ENCODE data around the gene PRELP. TPM values are rescaled to one million over a fixed set of nuclear protein-coding genes. Genes with fewer than 3 reads are reported as not detected.

Gene PRELP
- polyA plus RNA-seq, 3 donors, result 5.7 to 86.3 (median 69.6) TPM

DNA sequence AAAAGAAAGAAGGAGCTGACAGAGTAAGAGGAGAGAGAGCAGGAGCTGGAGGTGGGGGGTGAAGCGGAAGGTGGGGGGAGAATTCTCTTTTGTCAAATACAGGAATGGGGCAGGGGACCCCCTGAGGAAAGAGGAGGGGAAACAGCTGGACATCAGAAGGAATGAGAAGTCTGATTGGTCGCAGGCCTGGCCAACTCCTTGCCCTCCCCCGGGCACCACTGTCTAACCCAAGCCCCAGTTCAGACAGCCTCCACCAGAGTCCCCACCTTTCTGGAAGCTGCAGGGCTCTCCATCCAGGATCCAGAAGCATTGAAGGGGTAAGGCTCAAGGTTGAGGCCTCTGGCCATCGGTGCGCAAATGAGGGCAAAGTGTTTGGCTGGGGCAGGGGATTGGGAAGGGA lies 18.3 kb downstream of the PRELP start, which contains the start of gene OPTC:
Gene OPTC (plus strand): TSS at position 253 of the 400 bp plus-strand sequence. CDS start 1,853 bp downstream, outside the sequence.
- H3K27ac ChIP-seq (ENCODE audit: low read depth, low read length), result no peak within 1 kb of the TSS
- 84 to 92% (median 88%) methylated on average over 5 of the region's 5 CpGs for WGBS, 3 donors

DNA sequence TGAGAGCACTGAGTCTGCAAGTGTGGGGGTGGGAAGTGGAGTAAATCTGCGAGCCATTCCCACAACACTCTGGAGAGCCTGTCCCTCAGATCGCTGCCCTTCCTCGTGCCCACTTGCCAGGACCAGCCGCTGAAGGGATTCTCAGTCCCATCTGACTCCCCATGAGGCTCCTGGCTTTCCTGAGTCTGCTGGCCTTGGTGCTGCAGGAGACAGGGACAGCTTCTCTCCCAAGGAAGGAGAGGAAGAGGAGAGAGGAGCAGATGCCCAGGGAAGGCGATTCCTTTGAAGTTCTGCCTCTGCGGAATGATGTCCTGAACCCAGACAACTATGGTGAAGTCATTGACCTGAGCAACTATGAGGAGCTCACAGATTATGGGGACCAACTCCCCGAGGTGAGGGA lies 20.2 kb downstream of the PRELP start:
- 77 to 86% (median 84%) methylated on average over 7 of the region's 7 CpGs for WGBS, 3 donors
- no peak overlapping the region for H3K27ac ChIP-seq (ENCODE audit: low read depth, low read length)

DNA sequence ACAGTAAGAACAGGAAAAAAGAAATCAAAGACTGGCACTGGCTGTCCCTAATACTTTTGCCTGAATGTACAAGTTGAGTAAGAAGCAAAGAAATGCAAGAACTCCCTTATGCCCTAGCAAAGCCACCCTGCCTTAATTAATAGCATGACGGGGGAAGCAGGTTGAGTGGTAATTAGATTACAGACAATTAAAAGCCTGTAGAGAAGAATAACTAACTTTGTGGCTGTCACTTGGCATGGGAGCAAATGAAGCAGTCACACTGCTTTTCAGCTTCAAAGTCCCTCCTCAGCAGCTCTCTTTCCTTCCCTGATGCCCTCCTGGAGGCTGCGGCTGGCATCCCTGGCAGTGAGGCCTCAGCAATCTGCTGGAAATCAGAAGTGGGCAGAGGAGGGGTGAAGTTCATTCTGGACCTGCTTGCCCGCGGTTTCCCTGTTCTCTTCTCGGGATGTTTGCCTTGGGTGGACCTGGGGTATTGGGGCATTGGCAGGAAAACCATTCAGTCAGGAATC lies 21.7 kb downstream of the PRELP start:
- WGBS, 3 donors, result 76 to 94% (median 92%) methylated on average over 5 of the region's 5 CpGs

DNA sequence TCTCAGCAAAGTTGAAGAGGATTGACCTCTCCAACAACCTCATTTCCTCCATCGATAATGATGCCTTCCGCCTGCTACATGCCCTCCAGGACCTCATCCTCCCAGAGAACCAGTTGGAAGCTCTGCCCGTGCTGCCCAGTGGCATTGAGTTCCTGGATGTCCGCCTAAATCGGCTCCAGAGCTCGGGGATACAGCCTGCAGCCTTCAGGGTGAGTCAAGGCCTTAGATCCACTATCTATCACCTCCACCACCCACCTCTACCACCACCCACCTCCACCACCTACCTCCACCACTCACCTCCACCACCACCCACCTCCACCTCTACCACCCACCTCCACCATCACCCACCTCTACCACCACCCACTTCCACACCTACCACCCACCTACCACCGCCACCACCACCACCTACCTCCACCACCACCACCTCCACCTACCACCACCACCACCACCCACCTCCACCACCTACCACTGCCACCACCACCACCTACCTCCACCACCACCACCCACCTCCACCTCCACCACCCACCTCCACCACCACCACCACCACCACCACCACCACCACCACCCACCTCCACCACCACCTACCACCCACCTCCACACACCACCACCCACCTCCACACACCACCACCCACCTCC lies 24.2 kb downstream of the PRELP start:
- no peak overlapping the region for H3K27ac ChIP-seq (ENCODE audit: low read depth, low read length)
- 84 to 95% (median 88%) methylated on average over 7 of the region's 7 CpGs for WGBS, 3 donors

More for the DNA sequence above, 21.7 kb downstream of the PRELP start:
- no peak overlapping the region for H3K27ac ChIP-seq (ENCODE audit: low read depth, low read length)

DNA sequence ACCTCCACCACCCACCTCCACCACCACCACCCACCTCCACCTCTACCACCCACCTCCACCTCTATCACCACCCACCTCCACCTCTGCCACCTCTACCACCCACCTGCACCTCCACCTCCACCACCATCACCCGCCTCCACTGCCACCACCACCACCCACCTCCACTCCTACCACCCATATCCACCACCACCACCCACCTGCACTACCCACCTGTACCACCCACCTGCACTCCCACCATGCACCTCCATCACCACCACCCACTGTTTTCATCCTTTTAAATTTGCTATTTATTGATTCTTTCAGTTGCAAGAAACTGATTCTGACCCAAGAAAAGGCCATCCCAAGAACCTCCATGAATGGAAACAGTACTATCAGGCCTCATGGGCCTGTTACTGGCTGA lies 24.7 kb downstream of the PRELP start:
- H3K27ac ChIP-seq (ENCODE audit: low read depth, low read length), result no peak overlapping the region
- WGBS, 3 donors, result 100% methylated on average over 1 of the region's 1 CpG; no CpG with 5 or more reads in 1 of the 3 donors

DNA sequence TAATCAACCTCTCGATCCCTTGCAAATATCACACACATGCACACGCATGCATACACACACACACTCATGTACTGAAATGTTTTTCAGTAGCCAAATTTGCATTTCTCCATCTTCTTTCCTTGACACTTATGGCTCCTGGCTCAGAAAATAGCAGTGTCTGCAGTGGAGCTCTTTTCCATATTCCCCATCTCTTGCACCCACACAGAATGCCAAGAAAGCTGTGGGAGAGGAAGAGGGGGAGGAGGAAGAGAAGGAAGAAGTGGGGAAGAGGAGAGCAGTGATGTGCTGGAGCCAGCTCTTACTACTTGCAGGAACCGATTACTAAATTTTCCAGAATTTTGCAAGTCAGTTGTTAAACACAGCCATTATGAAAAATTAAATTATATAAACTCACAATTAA lies 28.2 kb downstream of the PRELP start:
- no peak overlapping the region for H3K27ac ChIP-seq (ENCODE audit: low read depth, low read length)
- 57 to 68% (median 63%) methylated on average over 3 of the region's 3 CpGs for WGBS, 3 donors

DNA sequence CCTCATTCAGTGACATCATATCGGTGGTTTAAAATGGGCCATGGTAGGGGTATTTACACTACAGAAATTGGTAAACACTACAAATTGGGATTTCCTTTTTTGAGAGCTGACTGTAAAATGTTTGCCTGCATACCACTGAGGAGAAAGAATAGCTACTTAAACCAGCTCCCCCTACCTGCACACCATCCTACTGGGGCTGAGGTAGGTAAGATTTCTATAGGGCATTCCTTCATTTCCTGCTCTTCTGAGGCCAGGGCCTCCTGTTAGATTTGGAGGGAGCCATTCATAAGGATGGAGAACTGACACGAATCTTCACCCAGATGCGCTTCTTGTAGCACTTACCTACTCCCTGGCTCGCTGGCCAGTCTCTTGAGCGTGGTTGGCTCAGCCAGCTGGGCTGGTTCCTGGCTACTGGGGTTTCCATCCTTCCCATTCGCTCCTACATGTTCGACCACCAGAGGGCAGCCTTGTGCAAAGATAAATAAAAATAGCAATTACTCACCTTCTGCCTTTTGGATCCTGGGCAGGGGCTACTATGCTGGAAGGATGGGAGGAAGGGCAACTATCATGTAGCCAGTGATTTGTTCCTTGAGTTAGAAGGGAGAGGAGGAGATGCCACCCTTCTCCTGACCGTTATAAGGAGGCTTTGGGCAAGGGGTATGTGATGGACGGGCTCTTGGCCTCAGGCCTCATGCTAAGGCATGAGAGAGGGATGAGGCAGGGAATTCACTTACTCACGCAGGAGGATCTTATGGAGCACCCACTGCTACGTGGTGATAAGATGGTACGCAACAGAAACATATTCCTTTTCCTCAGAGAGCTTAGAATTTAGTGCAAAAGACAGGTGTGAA lies 29.0 kb downstream of the PRELP start:
- WGBS, 3 donors, result 32 to 34% (median 33%) methylated on average over 12 of the region's 12 CpGs
- H3K27ac ChIP-seq (ENCODE audit: low read depth, low read length), result no peak overlapping the region

DNA sequence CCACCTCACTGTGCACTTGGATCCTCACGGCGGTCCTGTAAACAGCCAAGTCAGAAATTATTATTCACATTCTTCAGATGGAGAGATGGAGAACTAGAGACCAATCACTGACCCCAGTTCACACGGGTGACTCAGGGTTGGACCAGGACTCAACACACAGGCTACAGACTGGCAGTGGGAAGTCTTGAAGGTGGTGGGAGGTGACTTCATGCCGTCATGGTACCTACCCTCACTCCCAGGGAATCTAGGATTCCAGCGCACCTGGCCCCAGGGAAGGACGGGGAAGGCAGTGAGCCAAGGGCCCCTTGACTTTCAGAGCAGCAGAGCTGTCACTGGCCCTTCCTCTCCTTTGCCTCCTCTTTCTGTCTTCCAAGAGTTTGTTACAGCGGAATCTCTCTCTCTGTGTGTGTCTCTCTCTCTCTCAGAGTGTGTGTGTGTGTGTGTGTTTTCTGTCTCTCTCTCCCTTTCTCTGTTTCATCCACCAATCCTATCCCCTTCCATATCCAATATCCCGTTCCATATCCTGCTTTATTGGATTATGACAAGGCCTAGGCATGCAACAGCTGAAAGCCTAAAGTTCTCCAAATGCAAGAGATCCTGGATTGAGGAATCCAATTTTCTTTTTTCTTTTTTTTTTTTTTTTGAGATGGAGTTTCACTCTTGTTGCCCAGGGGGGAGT lies 30.1 kb downstream of the PRELP start:
- no peak overlapping the region for H3K27ac ChIP-seq (ENCODE audit: low read depth, low read length)
- WGBS, 3 donors, result 81 to 94% (median 90%) methylated on average over 8 of the region's 8 CpGs

DNA sequence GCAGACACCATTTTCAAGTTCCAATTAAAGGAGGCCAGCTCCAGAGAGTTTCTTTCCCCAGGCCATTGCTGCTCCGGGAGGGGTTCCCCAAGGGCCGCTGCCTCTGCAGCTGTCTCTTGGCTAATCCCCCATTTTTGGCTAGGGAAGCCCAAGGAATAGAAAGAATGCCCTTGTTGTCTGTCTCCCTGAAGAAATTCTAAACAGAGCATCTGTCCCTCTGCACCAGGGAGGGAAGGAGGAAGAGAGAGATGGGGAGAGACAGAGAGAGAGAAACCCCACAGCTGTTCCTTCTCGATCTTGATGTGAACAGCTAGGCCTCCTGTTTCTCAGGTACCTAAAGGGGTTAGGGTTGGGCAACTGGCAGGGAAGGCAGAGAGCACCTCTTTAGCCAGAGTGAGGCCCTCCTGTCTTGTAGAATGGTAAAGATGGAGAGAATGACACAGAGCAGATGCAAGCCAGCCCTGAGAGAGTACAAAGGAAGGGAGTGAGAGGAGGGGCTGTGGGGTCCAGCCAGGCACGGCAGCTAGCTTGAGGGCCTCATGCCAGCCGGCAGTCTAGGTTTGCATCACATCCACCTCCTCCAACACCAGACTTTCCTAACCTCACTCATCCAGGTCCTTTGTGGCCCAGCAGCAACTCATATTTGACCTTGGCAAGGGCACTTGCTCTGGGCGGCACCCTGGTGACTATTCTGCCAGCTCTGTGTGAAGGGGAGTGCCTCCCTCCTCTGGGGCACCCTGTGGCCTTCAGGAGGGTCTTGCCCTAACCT lies 31.4 kb downstream of the PRELP start:
- 30 to 73% (median 37%) methylated on average over 6 of the region's 6 CpGs for WGBS, 3 donors
- H3K27ac ChIP-seq (ENCODE audit: low read depth, low read length), result no peak overlapping the region

DNA sequence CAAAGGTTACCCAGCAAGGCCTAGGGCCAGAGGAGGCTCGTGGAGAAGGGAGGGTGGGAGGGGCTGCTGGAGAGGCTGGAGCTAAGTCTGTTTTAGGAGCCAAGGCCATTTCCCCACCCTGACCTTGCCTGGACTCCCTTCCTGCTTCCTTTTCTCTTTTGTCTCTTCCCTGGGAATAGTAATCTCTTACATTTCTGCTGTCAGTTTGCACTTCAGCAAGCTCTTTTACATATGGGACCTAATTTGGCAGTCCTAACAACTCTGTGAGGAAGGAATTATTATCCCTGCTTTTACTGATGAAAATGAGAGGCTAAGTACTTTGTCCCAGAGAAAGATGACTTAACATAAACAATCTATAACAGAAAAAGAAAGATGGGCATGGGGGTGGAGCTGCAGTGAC lies 32.2 kb downstream of the PRELP start:
- no peak overlapping the region for H3K27ac ChIP-seq (ENCODE audit: low read depth, low read length)
- 19 to 60% (median 29%) methylated on average over 1 of the region's 1 CpG for WGBS, 3 donors

DNA sequence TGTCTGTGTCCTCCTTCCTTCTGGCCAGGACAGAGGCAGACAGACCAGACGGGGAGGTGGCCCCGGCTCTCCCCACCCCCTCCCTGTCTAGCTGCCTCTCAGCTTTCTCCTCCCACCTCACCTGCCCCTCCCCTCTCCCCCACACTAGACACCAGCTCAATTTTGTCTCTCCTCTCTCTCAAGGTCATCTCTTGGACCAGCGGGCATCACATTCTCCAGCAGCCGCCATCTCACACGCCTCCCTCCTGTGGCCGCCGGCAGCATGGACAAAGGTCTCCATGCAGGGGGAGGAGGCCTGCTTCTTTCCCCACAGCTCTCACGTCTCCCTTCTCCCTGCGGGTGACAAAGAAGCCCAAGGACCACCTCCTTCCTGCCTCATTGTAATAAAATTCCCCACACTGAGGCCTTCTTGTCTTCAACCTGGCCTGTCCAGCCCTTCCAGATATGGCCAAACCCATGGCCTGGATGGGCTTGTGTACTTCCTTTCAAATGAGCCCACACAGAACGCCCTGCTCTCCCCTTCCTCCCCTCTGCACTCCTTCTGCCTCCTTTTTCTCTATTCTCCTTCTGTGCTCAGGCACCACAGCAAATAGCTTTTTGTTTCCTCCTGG lies 33.0 kb downstream of the PRELP start:
- H3K27ac ChIP-seq (ENCODE audit: low read depth, low read length), result no peak overlapping the region
- 68 to 83% (median 68%) methylated on average over 10 of the region's 10 CpGs for WGBS, 3 donors

DNA sequence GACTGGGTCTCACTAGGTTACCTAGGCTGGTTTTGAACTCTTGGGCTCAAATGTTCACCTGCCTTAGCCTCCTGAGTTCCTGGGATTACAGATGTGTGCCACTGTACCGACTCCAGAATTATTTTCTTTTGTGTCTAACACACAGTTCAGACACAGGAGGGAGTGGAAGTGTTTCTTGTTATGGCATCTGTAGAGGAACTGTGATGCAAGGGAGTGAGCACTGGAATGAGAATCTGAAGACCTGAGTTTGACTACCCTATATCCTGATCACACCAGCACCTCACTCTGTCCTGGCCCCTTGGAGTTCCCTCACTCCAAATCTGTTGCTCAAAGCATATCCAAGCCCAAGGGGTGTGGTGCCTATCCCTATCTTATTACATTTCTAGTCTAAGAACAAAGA lies 33.5 kb downstream of the PRELP start:
- WGBS, 3 donors, result 40 to 75% (median 56%) methylated on average over 1 of the region's 1 CpG

DNA sequence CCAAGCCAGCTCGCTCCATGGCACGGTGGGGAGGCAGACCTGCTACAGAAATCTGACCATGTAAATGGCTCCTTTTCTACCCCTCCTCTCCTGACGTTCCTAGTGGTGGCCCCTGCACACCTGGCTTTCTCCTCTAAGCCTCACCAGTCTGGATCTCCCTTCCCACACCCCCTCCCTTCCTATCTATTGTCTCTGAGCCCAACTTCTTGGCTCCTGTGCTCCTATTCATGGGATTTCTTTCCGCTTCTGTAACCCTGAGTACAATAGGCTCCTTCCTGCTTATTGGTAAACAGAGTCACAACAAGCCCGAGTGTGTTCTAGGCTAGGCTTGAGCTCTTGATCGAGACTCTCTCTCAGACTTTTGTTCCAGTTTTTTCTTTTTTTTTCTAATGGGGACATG lies 35.9 kb downstream of the PRELP start:
- no peak overlapping the region for H3K27ac ChIP-seq (ENCODE audit: low read depth, low read length)

More for the DNA sequence above, 33.5 kb downstream of the PRELP start:
- no peak overlapping the region for H3K27ac ChIP-seq (ENCODE audit: low read depth, low read length)

DNA sequence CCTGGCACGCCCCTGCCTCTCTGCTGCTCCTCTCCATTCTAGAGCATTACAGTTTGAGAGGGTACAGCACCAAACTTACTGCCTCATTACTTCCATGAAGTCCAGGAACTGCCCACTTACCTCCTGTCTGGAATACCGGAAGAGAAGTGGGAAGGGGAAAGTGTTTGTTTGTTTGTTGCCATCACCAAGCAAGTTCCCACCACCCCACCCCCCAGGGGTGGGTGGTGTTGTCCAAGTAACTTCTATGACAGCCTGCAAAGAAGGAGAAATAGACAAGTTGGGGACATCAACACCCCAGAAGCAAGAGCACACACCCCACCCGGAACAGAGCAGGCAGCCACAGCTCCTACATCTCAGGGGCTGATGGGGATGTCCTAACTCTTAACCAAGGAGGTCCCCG lies 36.3 kb downstream of the PRELP start:
- no peak overlapping the region for H3K27ac ChIP-seq (ENCODE audit: low read depth, low read length)
- 74 to 79% (median 75%) methylated on average over 4 of the region's 4 CpGs for WGBS, 3 donors

More for the DNA sequence above, 35.9 kb downstream of the PRELP start:
- WGBS, 3 donors, result 62 to 77% (median 73%) methylated on average over 6 of the region's 6 CpGs

DNA sequence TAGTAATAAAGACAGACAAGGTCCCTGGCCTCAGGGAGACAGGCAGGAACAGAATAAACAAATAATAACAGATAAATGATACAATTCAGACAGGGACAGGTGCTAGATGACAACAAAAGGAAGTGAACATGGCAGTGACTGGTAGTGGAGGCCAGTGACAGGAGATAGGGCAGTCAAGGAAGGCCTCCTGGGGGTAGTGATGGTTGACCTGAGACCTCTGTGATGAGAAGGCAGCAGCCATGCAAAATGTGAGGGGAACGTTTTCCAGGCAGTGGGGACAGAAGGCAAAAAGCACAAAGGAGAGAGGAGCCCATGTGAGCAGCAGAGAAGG lies 36.9 kb downstream of the PRELP start:
- no peak overlapping the region for H3K27ac ChIP-seq (ENCODE audit: low read depth, low read length)
- WGBS, 3 donors, result 54 to 57% (median 54%) methylated on average over 1 of the region's 1 CpG

DNA sequence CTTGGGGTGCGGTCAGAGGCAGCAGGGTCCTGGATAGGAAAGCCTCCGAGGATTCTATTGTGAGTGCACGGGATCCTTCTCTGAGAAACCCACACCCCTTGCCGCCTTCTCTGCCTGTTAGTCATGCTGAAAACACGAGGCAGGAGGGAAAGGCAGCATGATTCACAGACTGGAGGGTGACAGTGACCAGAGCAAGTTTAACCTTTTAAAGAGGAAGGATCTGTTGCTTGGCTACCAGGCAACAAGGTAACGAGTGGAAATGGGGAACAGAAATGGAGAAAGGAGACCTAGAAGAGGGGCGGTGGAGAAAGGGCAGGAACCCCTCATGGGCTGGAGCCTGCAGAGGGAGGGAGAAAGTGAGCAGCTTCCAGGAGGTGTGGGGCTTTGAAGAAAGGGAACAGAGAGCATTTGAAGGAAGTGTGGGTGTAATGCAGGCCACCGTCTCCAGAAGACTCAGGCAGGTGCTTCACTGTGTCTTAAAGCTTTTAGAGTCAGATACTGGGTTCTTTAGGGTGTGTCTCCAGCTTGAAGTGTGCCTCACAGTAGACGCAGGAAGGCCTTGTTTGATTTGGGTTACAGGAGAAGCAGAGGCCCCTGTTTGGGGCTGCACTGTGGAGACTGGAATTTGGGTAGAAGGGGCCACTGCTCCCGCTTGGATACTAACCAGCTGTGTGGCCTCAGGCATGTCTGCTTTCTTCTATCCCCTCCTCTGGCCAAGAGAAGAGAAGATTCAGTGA lies 37.4 kb downstream of the PRELP start:
- whole genome bisulfite sequencing, 3 donors, result 40 to 77% (median 44%) methylated on average over 10 of the region's 10 CpGs
- no peak overlapping the region for H3K27ac ChIP-seq (ENCODE audit: low read depth, low read length)

DNA sequence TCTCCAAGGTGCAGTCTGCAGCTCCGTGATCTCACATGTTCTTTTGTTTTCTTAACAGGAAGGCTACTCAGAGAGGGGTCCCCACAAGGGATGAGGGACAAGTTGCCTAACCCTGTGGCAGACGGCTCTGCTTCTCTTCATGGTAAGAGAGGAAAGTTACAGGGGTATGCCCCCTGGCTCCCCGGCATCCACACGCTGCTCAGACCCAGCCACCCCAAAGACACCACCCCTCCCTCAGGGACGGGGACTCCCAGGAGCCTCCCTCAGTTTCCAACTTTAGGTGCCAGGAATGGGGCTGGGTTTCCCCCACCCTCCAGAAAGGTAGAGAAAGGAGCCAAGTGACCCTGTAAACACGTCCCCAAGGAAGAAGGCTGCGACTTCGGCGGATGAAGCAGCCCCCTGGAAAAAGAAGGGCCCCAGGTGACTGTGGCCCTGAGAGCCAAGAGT lies 38.0 kb downstream of the PRELP start:
- no peak overlapping the region for H3K27ac ChIP-seq (ENCODE audit: low read depth, low read length)
- WGBS, 3 donors, result 65 to 87% (median 69%) methylated on average over 9 of the region's 9 CpGs
